Measurements from ENCODE around the gene VAMP2. TPM values are rescaled to one million over a fixed set of nuclear protein-coding genes. Genes with fewer than 3 reads are reported as not detected.

Gene VAMP2
- polyA plus RNA-seq, 2 donors = 21.9 to 22.4 TPM

GRCh38 chr17:8137645-8138373 lies 24.9 kb downstream of the VAMP2 start:
- 28 to 35% methylated on average over 21 of the region's 21 CpGs for WGBS, 2 donors
- Histone ChIP-seq H3K4me3 (ENCODE audit: low read depth in 1 of 2, low read length in 2 of 2) (no peak overlapping the region), H3K9me3 (ENCODE audit: control insufficient read depth in 2 of 2, insufficient read depth in 1 of 2, low read depth in 1 of 2, low read length in 1 of 2) (no peaks in the 10 kb centered on the region), H3K27ac (ENCODE audit: low read depth in 2 of 2, low read length in 1 of 2) (peak overlapping the region in 1 of 2 donors; percentile 88), H3K4me1 (ENCODE audit: control insufficient read depth in 2 of 2, insufficient read depth in 2 of 2, low read length in 1 of 2) (peaks cover 0 to 8% of the 10 kb centered on the region in 2 donors), H3K36me3 (ENCODE audit: control insufficient read depth in 2 of 2, insufficient read depth in 2 of 2, low read length in 1 of 2) (peaks cover 14 to 26% of the 10 kb centered on the region in 2 donors), H3K27me3 (ENCODE audit: control insufficient read depth in 1 of 2, insufficient read depth in 2 of 2, low read length in 2 of 2) (no peaks in the 10 kb centered on the region)

- H3K27ac ChIP-seq (ENCODE audit: low read depth in 2 of 2, low read length in 1 of 2) = no peak overlapping the region
- no peaks in the 10 kb centered on the region for H3K27me3 ChIP-seq (ENCODE audit: control insufficient read depth in 1 of 2, insufficient read depth in 2 of 2, low read length in 2 of 2)
- WGBS, 2 donors = 50 to 67% methylated on average over 4 of the region's 4 CpGs
Observed at GRCh38 chr17:8133941-8134340, 28.8 kb downstream of the VAMP2 start.

GRCh38 chr17:8133399-8133798 lies 29.3 kb downstream of the VAMP2 start:
- Histone ChIP-seq H3K36me3 (ENCODE audit: control insufficient read depth in 2 of 2, insufficient read depth in 2 of 2, low read length in 1 of 2) (no peaks in the 10 kb centered on the region), H3K4me3 (ENCODE audit: low read depth in 1 of 2, low read length in 2 of 2) (no peak overlapping the region), H3K27me3 (ENCODE audit: control insufficient read depth in 1 of 2, insufficient read depth in 2 of 2, low read length in 2 of 2) (no peaks in the 10 kb centered on the region), H3K4me1 (ENCODE audit: control insufficient read depth in 2 of 2, insufficient read depth in 2 of 2, low read length in 1 of 2) (no peaks in the 10 kb centered on the region), H3K9me3 (ENCODE audit: control insufficient read depth in 2 of 2, insufficient read depth in 1 of 2, low read depth in 1 of 2, low read length in 1 of 2) (no peaks in the 10 kb centered on the region), H3K27ac (ENCODE audit: low read depth in 2 of 2, low read length in 1 of 2) (no peak overlapping the region)
- whole genome bisulfite sequencing, 2 donors = 73 to 81% methylated on average over 12 of the region's 12 CpGs

More at GRCh38 chr17:8133941-8134340, 28.8 kb downstream of the VAMP2 start:
- H3K4me1 ChIP-seq (ENCODE audit: control insufficient read depth in 2 of 2, insufficient read depth in 2 of 2, low read length in 1 of 2) = peaks cover 0 to under 1% of the 10 kb centered on the region in 2 donors
- no peaks in the 10 kb centered on the region for H3K36me3 ChIP-seq (ENCODE audit: control insufficient read depth in 2 of 2, insufficient read depth in 2 of 2, low read length in 1 of 2)
- no peak overlapping the region for H3K4me3 ChIP-seq (ENCODE audit: low read depth in 1 of 2, low read length in 2 of 2)
- H3K9me3 ChIP-seq (ENCODE audit: control insufficient read depth in 2 of 2, insufficient read depth in 1 of 2, low read depth in 1 of 2, low read length in 1 of 2) = no peaks in the 10 kb centered on the region

- no peaks in the 10 kb centered on the region for H3K36me3 ChIP-seq (ENCODE audit: control insufficient read depth in 2 of 2, insufficient read depth in 2 of 2, low read length in 1 of 2)
- WGBS, 2 donors = 62 to 67% methylated on average over 3 of the region's 3 CpGs
- no peaks in the 10 kb centered on the region for H3K9me3 ChIP-seq (ENCODE audit: control insufficient read depth in 2 of 2, insufficient read depth in 1 of 2, low read depth in 1 of 2, low read length in 1 of 2)
- no peaks in the 10 kb centered on the region for H3K4me1 ChIP-seq (ENCODE audit: control insufficient read depth in 2 of 2, insufficient read depth in 2 of 2, low read length in 1 of 2)
- no peak overlapping the region for H3K4me3 ChIP-seq (ENCODE audit: low read depth in 1 of 2, low read length in 2 of 2)
- no peaks in the 10 kb centered on the region for H3K27me3 ChIP-seq (ENCODE audit: control insufficient read depth in 1 of 2, insufficient read depth in 2 of 2, low read length in 2 of 2)
- H3K27ac ChIP-seq (ENCODE audit: low read depth in 2 of 2, low read length in 1 of 2) = no peak overlapping the region
Observed at GRCh38 chr17:8131844-8132441, 30.8 kb downstream of the VAMP2 start.

- H3K27ac ChIP-seq (ENCODE audit: low read depth in 2 of 2, low read length in 1 of 2) = no peak overlapping the region
- 74 to 79% methylated on average over 14 of the region's 14 CpGs for WGBS, 2 donors
- H3K9me3 ChIP-seq (ENCODE audit: control insufficient read depth in 2 of 2, insufficient read depth in 1 of 2, low read depth in 1 of 2, low read length in 1 of 2) = no peaks in the 10 kb centered on the region
- H3K4me1 ChIP-seq (ENCODE audit: control insufficient read depth in 2 of 2, insufficient read depth in 2 of 2, low read length in 1 of 2) = peaks cover 15 to 18% of the 10 kb centered on the region in 2 donors
- H3K36me3 ChIP-seq (ENCODE audit: control insufficient read depth in 2 of 2, insufficient read depth in 2 of 2, low read length in 1 of 2) = no peaks in the 10 kb centered on the region
- H3K4me3 ChIP-seq (ENCODE audit: low read depth in 1 of 2, low read length in 2 of 2) = no peak overlapping the region
- no peaks in the 10 kb centered on the region for H3K27me3 ChIP-seq (ENCODE audit: control insufficient read depth in 1 of 2, insufficient read depth in 2 of 2, low read length in 2 of 2)
Observed at GRCh38 chr17:8128125-8128784, 34.5 kb downstream of the VAMP2 start.

GRCh38 chr17:8126491-8127066 lies 36.2 kb downstream of the VAMP2 start:
- 0 to 1% methylated on average over 29 to 45 of the region's 45 CpGs for WGBS, 2 donors
- Histone ChIP-seq H3K27ac (ENCODE audit: low read depth in 2 of 2, low read length in 1 of 2) (peak overlapping the region in 1 of 2 donors; percentile 47), H3K36me3 (ENCODE audit: control insufficient read depth in 2 of 2, insufficient read depth in 2 of 2, low read length in 1 of 2) (no peaks in the 10 kb centered on the region), H3K4me1 (ENCODE audit: control insufficient read depth in 2 of 2, insufficient read depth in 2 of 2, low read length in 1 of 2) (peaks cover 18 to 23% of the 10 kb centered on the region in 2 donors), H3K4me3 (ENCODE audit: low read depth in 1 of 2, low read length in 2 of 2) (peak overlapping the region; percentile 47), H3K9me3 (ENCODE audit: control insufficient read depth in 2 of 2, insufficient read depth in 1 of 2, low read depth in 1 of 2, low read length in 1 of 2) (no peaks in the 10 kb centered on the region), H3K27me3 (ENCODE audit: control insufficient read depth in 1 of 2, insufficient read depth in 2 of 2, low read length in 2 of 2) (no peaks in the 10 kb centered on the region)

GRCh38 chr17:8125947-8126490 lies 36.7 kb downstream of the VAMP2 start:
- Histone ChIP-seq H3K36me3 (ENCODE audit: control insufficient read depth in 2 of 2, insufficient read depth in 2 of 2, low read length in 1 of 2) (no peaks in the 10 kb centered on the region), H3K4me3 (ENCODE audit: low read depth in 1 of 2, low read length in 2 of 2) (peak overlapping the region; percentile 47), H3K27ac (ENCODE audit: low read depth in 2 of 2, low read length in 1 of 2) (peak overlapping the region in 1 of 2 donors; percentile 47), H3K9me3 (ENCODE audit: control insufficient read depth in 2 of 2, insufficient read depth in 1 of 2, low read depth in 1 of 2, low read length in 1 of 2) (no peaks in the 10 kb centered on the region), H3K4me1 (ENCODE audit: control insufficient read depth in 2 of 2, insufficient read depth in 2 of 2, low read length in 1 of 2) (peaks cover 22 to 24% of the 10 kb centered on the region in 2 donors), H3K27me3 (ENCODE audit: control insufficient read depth in 1 of 2, insufficient read depth in 2 of 2, low read length in 2 of 2) (no peaks in the 10 kb centered on the region)
- 0 to 1% methylated on average over 35 of the region's 35 CpGs for WGBS, 2 donors

- Histone ChIP-seq H3K36me3 (ENCODE audit: control insufficient read depth in 2 of 2, insufficient read depth in 2 of 2, low read length in 1 of 2) (no peaks in the 10 kb centered on the region), H3K27me3 (ENCODE audit: control insufficient read depth in 1 of 2, insufficient read depth in 2 of 2, low read length in 2 of 2) (no peaks in the 10 kb centered on the region), H3K27ac (ENCODE audit: low read depth in 2 of 2, low read length in 1 of 2) (peak overlapping the region in 1 of 2 donors; percentile 47), H3K9me3 (ENCODE audit: control insufficient read depth in 2 of 2, insufficient read depth in 1 of 2, low read depth in 1 of 2, low read length in 1 of 2) (no peaks in the 10 kb centered on the region), H3K4me1 (ENCODE audit: control insufficient read depth in 2 of 2, insufficient read depth in 2 of 2, low read length in 1 of 2) (peaks cover 22 to 27% of the 10 kb centered on the region in 2 donors), H3K4me3 (ENCODE audit: low read depth in 1 of 2, low read length in 2 of 2) (peak overlapping the region; percentile 47)
- 1 to 2% methylated on average over 40 of the region's 40 CpGs for WGBS, 2 donors
Observed at GRCh38 chr17:8125154-8125946, 37.4 kb downstream of the VAMP2 start.

All from esophagus (tissue), 2 donors.